ENCODE data around the gene SERP2. TPM values are rescaled to one million over a fixed set of nuclear protein-coding genes. Genes with fewer than 3 reads are reported as not detected.

Gene SERP2
- total RNA-seq, 1 experiment from 2014 or later: 5.8 TPM

DNA sequence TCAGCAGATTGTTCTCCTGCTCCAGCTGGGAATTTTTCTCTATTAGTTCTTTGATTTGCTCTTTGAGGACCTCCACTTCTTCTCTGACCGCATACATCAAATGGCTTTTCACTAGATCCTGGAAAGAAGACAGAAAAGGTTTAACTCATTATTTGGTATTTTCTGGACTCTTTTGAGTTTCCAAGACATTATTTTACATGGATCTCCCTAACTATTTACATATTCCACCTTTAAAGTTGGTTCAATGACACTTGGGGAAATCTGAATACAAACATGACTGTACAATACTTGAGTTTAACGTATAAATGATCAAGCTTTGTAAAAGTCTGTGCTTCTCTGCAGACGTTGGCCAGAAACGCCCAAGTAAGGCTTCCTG is 61.1 kb downstream of the SERP2 start:
- DNase-seq (ENCODE audit: low read depth): no peak

DNA sequence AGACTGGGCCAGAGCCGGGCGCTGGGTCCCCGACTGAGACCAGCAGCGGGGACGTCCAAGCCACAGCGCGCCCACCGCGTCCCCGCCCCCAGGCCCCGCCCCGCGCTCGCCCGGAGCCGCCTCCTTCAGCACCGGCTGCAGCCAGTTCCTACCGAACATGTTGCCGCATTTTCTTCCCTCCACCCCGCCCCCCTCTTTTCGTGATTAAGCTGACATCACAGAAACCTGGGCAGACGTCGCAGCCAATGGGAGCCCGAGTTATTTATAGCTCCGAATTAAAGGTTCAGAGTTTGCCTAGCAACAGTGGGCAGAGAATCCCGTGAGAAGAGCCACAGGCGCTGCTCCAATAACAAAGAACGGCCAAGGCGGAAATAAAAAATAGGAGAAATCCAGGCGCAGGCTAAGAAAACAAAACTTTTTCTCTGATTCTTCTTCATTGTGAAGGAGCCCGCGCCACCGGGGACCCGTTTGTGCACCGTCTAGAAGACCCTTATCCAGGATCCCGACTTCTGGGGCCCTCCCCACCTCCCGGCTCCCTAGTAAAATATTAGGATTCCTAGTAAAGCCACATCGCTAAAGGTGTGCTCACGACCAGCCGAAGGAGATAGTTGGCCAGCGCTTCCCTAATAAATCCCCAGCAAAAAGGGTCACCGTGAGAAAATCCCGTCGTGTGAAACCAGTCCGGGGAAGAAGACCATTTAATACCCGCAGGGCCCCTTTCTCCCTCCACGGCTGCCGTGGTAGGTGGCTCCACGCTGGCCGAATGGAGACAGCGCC is 61.7 kb downstream of the SERP2 start:
- peak; percentile 97 for DNase-seq (ENCODE audit: low read depth)

DNA sequence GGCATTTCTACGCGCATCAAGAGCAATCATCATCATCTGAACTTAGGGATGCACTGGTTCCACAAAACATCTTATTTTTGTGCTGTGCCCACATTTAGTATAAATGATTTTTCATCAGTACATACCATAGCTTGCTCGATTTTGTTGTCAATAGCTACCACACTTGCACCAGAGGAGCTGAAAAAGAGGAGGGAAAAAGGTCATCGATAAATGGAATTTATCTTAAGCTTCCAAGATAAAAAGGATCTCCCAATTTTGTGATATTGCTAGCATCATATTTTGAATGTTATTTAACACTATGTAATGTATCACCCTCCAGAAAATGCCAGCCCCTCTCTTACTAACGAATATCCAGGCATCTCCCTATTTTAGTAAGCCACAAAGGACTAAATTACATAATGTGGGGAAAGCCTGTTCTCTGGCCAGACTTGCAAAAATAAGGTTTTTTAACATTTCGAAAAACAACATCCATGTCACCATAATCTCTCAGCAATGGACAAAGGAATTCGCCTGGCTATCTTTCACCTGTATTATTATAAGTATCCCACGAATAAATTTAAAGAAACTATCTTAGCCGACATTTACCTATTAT is 62.4 kb downstream of the SERP2 start:
- DNase-seq (ENCODE audit: low read depth): no peak

DNA sequence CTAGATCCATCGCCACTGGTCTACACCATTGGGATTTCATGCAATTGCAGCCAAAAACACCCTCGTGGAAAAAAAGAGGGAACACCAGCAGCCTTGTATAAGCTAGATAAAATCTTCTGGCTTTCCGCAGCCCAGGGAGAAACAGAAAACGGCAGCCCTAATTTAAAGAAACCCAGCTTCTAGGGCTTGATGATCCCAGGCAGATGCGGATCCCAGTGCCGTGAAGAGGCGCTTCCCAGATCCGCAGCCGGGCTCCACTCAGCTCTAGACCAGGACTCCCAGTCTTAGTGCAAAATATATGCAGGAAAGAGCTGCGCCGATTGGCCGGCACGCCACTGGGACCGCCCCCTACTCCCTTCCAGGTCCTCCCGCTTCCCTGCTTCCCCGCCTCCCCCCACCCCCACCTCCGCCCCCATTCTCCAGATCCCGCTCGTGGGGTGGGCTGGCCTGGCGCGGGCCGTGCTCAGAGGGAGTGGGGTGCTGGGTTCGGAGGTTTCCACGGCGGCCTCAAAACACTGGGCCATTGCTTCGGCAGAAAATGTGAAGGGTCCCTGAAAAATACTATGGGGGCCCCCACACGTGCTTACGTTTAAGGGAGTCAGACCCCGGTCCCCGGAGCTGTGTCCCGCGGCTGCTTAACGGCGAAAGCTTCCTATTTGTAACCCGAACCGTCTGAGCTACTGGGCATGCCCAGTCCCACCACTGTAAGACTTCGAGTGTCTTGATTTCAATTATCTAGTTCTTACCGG is 63.1 kb downstream of the SERP2 start:
- peak; percentile 92 for DNase-seq (ENCODE audit: low read depth)

DNA sequence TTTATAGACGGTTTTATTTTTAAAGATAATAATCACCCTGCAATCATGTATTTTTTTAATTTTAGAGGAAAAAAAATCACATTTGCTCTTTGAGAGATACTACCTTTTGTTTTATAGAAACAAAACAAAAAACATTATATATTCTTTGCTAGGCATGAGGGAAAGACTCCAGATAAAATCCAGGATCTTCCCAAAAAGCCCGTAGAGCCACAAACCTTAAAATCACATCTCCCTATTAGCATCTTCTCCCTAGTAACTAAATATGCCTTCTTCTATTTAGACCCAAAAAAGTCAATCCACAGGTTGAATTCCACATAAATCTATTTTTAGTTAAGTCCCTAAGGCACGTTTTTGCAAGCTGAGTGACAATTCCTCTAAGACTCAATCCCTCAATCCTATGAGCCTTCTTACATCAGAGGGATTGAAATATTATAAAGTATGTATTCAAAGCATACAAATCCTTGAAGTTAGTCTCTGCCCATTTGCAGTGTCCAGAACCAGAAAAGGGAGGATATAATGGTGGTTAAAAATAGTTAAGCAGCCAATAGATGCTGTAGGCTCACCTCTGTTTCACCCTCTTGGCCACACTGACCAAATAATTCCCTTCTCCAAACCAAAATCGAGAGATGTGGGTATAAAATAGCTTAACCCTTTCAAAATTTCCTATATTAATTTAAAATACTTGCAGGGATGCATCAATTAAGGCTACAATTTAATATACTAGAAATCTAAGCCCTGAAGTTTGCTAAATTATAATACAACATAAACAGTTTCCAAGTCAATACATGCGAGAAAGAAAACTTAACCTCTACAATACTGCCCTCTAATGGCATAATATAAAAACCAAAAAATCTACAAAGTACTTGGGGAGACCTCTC is 64.0 kb downstream of the SERP2 start:
- peak; percentile 48 for DNase-seq (ENCODE audit: low read depth)

DNA sequence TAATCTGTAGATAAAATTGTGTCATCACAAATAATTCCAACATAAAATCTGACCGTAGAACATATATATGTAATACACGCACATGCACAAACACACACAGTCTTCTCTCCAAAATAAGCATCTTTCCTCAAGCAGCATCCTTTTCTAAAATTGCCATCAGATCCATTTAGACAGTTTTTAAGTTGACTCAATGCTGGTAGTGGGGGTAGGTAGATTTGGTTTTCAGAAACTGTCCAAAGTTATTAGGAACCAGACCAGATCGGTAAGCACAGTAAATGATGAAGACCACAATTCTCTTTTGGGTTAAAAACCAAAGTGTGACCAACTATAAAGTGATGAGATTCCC is 64.6 kb downstream of the SERP2 start:
- no peak for DNase-seq (ENCODE audit: low read depth)

DNA sequence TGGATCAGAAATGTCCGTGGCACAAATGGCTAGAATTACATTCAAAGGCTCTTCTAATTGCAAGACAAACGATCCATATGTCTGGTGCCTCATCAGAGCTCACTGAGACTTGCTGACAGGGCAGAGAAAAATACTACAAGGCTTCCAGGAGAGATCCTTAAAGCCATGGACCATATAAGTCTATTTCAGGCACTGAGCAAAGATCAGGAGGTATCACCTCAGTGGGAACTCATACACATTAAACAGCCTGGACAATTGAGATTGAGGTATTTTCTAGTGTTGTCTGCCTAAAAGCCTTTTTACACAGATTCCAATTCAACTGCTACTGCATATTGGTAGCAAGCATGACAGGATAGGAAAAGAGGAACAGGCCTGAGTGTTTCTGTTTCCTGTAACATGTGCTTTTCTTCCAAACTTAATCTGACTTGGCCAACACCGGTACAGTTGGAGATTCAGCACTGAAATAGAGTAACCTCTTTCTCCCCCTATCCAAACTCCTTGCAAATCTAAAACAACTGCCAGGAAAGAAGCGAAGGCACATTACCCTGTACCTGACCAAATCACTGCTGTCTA is 65.9 kb downstream of the SERP2 start:
- no peak for DNase-seq (ENCODE audit: low read depth)

DNA sequence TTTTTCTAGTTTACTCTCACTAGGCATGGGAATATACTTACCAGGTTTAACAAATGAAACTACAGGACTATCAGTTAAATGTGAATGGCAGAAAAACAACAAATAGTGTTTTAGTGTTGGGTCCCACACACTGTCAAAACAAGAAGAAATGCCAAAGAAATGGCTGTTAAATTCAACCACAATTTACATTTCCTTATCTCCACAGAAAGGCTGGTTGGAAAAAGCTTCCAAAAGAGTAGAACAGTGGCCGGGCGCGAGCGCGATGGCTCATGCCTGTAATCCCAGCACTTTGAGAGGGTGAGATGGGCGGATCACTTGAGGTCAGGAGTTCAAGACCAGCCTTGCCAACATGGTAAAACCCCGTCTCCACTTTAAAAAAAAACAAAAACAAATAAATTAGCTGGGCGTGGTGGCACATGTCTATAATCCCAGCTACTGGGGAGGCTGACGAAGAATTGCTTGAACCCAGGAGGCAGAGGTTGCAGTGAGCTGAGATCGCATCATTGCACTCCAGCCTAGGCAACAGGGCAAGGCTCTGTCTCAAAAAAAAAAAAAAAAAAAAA is 66.5 kb downstream of the SERP2 start:
- peak; percentile 65 for DNase-seq (ENCODE audit: low read depth)

Other genes starting within 250 kb of the SERP2 start
- 48.3 and 52.4 TPM in 2 replicates for gene TSC22D1, start 202.5 kb downstream of the SERP2 start, total RNA-seq (2014; rRNA removed; shearing (Covaris generic))

Data from M059J (cell line).